ENCODE results near the gene RERE. TPM values are rescaled to one million over a fixed set of nuclear protein-coding genes. Genes with fewer than 3 reads are reported as not detected.

Gene RERE

DNA sequence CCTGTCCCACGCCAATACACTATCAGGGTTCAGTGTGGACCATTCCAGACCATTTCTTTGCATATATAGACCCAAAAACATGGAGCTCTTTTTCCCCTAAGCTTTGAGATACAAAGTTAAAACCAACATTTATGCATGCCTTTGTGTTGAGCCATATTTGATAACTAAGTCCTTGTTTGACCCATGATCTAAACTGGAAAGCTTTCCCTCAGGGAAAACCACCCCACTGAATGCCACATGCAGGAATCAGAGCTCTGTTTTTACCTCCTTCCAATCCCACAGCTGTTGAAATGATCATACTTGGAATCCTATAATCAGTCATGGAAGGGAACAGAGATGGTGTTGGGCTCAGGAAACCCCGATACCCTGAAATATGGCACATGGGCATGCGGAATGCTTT, 514.3 kb downstream of the RERE start:
- H3K14ac ChIP-seq (ENCODE audit: low read length): no peak overlapping the region
- WGBS, 2 donors (ENCODE audit: extremely low coverage in 2 of 2, insufficient read length in 2 of 2, insufficient replicate concordance in 1 of 2): no CpG with 5 or more reads among the region's 3 CpGs
- H2BK12ac ChIP-seq (ENCODE audit: low read length): no peak overlapping the region
- DNase-seq (ENCODE audit: low spot score): no peak
- H3K4ac ChIP-seq (ENCODE audit: low read length): no peak overlapping the region
- H4K8ac ChIP-seq (ENCODE audit: low read depth, low read length): no peak overlapping the region
- no peak overlapping the region for H4K91ac ChIP-seq (ENCODE audit: low read depth, low read length, poor library complexity)
- no peak overlapping the region for H2AFZ ChIP-seq (ENCODE audit: low read length)
- no peak overlapping the region for H2BK120ac ChIP-seq (ENCODE audit: low read depth, low read length)
- no peak overlapping the region for H3K18ac ChIP-seq (ENCODE audit: low read length)
- H3K79me1 ChIP-seq (ENCODE audit: low read depth, low read length): no peaks in the 10 kb centered on the region
- H3K27ac ChIP-seq (replicated peaks; ENCODE audit: low read length): no peak overlapping the region
- no peak overlapping the region for H3K4me2 ChIP-seq (ENCODE audit: insufficient read depth, low read length, poor library complexity, severe bottlenecking)
- H2BK15ac ChIP-seq (ENCODE audit: low read length): no peak overlapping the region
- peaks cover 0 to 6% of the 10 kb centered on the region in 2 donors for H3K4me1 ChIP-seq (ENCODE audit: control insufficient read depth in 2 of 2, insufficient read depth in 1 of 2, low read depth in 1 of 2, low read length in 2 of 2)
- H3K9ac ChIP-seq (ENCODE audit: low read depth, low read length, poor library complexity): no peak overlapping the region
- H3K4me3 ChIP-seq (ENCODE audit: low read length in 2 of 2): no peak overlapping the region
- no peak overlapping the region for H3K23ac ChIP-seq (ENCODE audit: low read depth, low read length, poor library complexity)
- H3K9me3 ChIP-seq (replicated peaks in 1 of 2; ENCODE audit: control insufficient read depth in 2 of 2, insufficient read depth in 1 of 2, low read depth in 1 of 2, low read length in 2 of 2): no peaks in the 10 kb centered on the region
- no peak overlapping the region for H2BK5ac ChIP-seq (ENCODE audit: low read length)
- no peak overlapping the region for H2AK5ac ChIP-seq (ENCODE audit: low read depth, low read length)
- peaks cover 0 to 5% (median 0%) of the 10 kb centered on the region in 3 experiments for H3K27me3 ChIP-seq (ENCODE audit: control insufficient read depth in 3 of 3, insufficient read depth in 3 of 3, low read depth in 1 of 3, low read length in 3 of 3)
- H3K36me3 ChIP-seq (replicated peaks in 1 of 2; ENCODE audit: control insufficient read depth in 2 of 2, insufficient read depth in 2 of 2, low read length in 2 of 2): no peaks in the 10 kb centered on the region

Small RNAs within 50 kb of the gene (small RNA-seq; reads per million reads assigned to genes)
- gene MIR6728 (ENCODE audit: insufficient read depth) (not detected), gene RF00019 (ENCODE audit: insufficient read depth) (not detected), gene RF00599 (ENCODE audit: insufficient read depth) (not detected)

Data from neuronal stem cell (in vitro differentiated cells).